H1 (cell line): ENCODE data around the gene C19orf12. TPM values are rescaled to one million over a fixed set of nuclear protein-coding genes. Genes with fewer than 3 reads are reported as not detected.

Experiments
- CTCF ChIA-PET: fragments of 300-600 bp; sonication (Branson Sonifier 250); formaldehyde crosslinking; loops from one replicate; lab custom pipeline; 2021; ENCODE audit not compliant: partially characterized antibody; lab: Charles Lee
- POLR2A ChIA-PET: fragments of 300-600 bp; sonication (Branson Sonifier 250); formaldehyde crosslinking; loops from one replicate; lab custom pipeline; 2021; ENCODE audit warnings: inconsistent platforms; ENCODE audit not compliant: partially characterized antibody; lab: Charles Lee
- DNase-seq, 2 experiments: peaks; one replicate each; pipeline versions ENCODE4 v3.0.0 to v3.0.0-alpha.2; 2010 to 2022; ENCODE audit warnings: low spot score in 2 of 2, low read depth in 1 of 2, mixed read lengths in 1 of 2
- FAIRE-seq: peaks from 2 replicates; lab custom pipeline; 2011; peaks lifted over from hg19 to GRCh38; lab: Jason Lieb, UNC
- H2AFZ ChIP-seq: 2 replicates; pipeline ENCODE4 v1.8.1; 2012; ENCODE audit warnings: low read length, inconsistent platforms
- H2AK5ac ChIP-seq: 2 replicates; pipeline ENCODE4 v1.6.1; 2013; ENCODE audit warnings: low read depth, low read length
- H2BK120ac ChIP-seq: replicated peaks from 2 replicates; pipeline ENCODE3; 2013; ENCODE audit warnings: low read depth, low read length, inconsistent platforms
- H2BK12ac ChIP-seq: 2 replicates; pipeline ENCODE4 v1.6.1; 2013; ENCODE audit warnings: low read depth, low read length
- H2BK15ac ChIP-seq: 2 replicates; pipeline ENCODE4 v1.6.1; 2013; ENCODE audit warnings: low read length
- H2BK20ac ChIP-seq: 2 replicates; pipeline ENCODE4 v1.6.1; 2013; ENCODE audit warnings: low read length
- H2BK5ac ChIP-seq: 2 replicates; pipeline ENCODE4 v1.6.1; 2013; ENCODE audit warnings: low read depth, low read length
- H3K14ac ChIP-seq: 2 replicates; pipeline ENCODE4 v1.6.1; 2013; ENCODE audit warnings: inconsistent platforms; ENCODE audit not compliant: insufficient read length
- H3K18ac ChIP-seq: 2 replicates; pipeline ENCODE4 v1.6.1; 2013; ENCODE audit warnings: low read length; ENCODE audit errors: extremely low read depth
- H3K23ac ChIP-seq: 2 replicates; pipeline ENCODE4 v1.6.1; 2013; ENCODE audit warnings: inconsistent platforms; ENCODE audit not compliant: insufficient read length
- H3K23me2 ChIP-seq: 2 replicates; pipeline ENCODE4 v1.6.1; 2013; ENCODE audit warnings: low read depth, low read length
- H3K27ac ChIP-seq: 2 replicates; pipeline ENCODE4 v1.6.1; 2011; ENCODE audit warnings: low read depth, low read length, inconsistent platforms
- H3K27me3 ChIP-seq, 4 experiments: replicated peaks in 1 of 4; 1 replicate in 1 of 4; 2 replicates in 3 of 4; pipeline versions ENCODE4 v1.6.1 to v1.8.1; 2011 to 2013; ENCODE audit warnings: low read length in 3 of 4, mild to moderate bottlenecking in 3 of 4, inconsistent platforms in 2 of 4, mixed read lengths in 2 of 4, moderate library complexity in 1 of 4; ENCODE audit not compliant: control insufficient read depth in 3 of 4, insufficient read depth in 3 of 4; ENCODE audit errors: extremely low read depth in 1 of 4
- H3K36me3 ChIP-seq, 4 experiments: 2 replicates each; pipeline versions ENCODE4 v1.6.1 to v1.8.1; 2011 to 2013; ENCODE audit warnings: mild to moderate bottlenecking in 4 of 4, low read length in 3 of 4, moderate library complexity in 2 of 4, control low read depth in 1 of 4, inconsistent platforms in 1 of 4; ENCODE audit not compliant: insufficient read depth in 4 of 4, control insufficient read depth in 2 of 4
- H3K4ac ChIP-seq: replicated peaks from 2 replicates; pipeline ENCODE3; 2013; ENCODE audit warnings: low read length, low read depth, mixed read lengths, inconsistent platforms; ENCODE audit not compliant: insufficient read length
- H3K4me1 ChIP-seq, 4 experiments: replicated peaks in 1 of 4; 1 replicate in 1 of 4; 2 replicates in 3 of 4; pipeline versions ENCODE4 v1.6.1 to v1.8.1; 2011 to 2013; ENCODE audit warnings: low read length in 3 of 4, inconsistent platforms in 2 of 4, mixed read lengths in 1 of 4; ENCODE audit not compliant: insufficient read depth in 4 of 4, control insufficient read depth in 3 of 4
- H3K4me2 ChIP-seq, 2 experiments: 2 replicates each; pipeline versions ENCODE4 v1.6.1 to v1.8.1; 2011 to 2013; ENCODE audit warnings: low read depth in 2 of 2, low read length in 2 of 2, control low read depth in 1 of 2, inconsistent platforms in 1 of 2, mild to moderate bottlenecking in 1 of 2; ENCODE audit not compliant: insufficient read depth in 1 of 2
- H3K4me3 ChIP-seq, 4 experiments: fragments of 200-600, 300-600 bp in 1 of 4; sonication (generic), shearing (Covaris generic), sonication (Bioruptor Twin) in 1 of 4; 2 replicates each; pipeline versions ENCODE4 v1.5.1 to v1.8.1; 2011 to 2016; ENCODE audit warnings: low read length in 4 of 4, low read depth in 3 of 4, control low read depth in 2 of 4, inconsistent platforms in 2 of 4, mild to moderate bottlenecking in 2 of 4, mixed read lengths in 1 of 4, moderate library complexity in 1 of 4; ENCODE audit not compliant: insufficient read depth in 2 of 4; ENCODE audit errors: extremely low read depth in 1 of 4
- H3K56ac ChIP-seq: replicated peaks from 2 replicates; pipeline ENCODE3; 2013; ENCODE audit warnings: low read depth, mild to moderate bottlenecking, mixed read lengths, low read length, inconsistent platforms; ENCODE audit not compliant: insufficient read length
- H3K79me1 ChIP-seq: 2 replicates; pipeline ENCODE4 v1.6.1; 2013; ENCODE audit warnings: low read depth, low read length, control low read depth
- H3K79me2 ChIP-seq, 2 experiments: 2 replicates each; pipeline versions ENCODE4 v1.6.1 to v1.8.1; 2012 to 2013; ENCODE audit warnings: low read length in 2 of 2, mild to moderate bottlenecking in 2 of 2, inconsistent platforms in 1 of 2; ENCODE audit not compliant: insufficient read depth in 2 of 2, control insufficient read depth in 1 of 2
- H3K9ac ChIP-seq, 4 experiments: replicated peaks in 1 of 4; 1 replicate in 1 of 4; 2 replicates in 3 of 4; pipeline versions ENCODE4 v1.6.1 to v1.8.1; 2011 to 2013; ENCODE audit warnings: low read depth in 3 of 4, low read length in 3 of 4, control low read depth in 2 of 4, mild to moderate bottlenecking in 2 of 4, moderate library complexity in 2 of 4, inconsistent platforms in 1 of 4; ENCODE audit errors: extremely low read depth in 1 of 4
- H3K9me3 ChIP-seq, 2 experiments: 2 replicates each; pipeline versions ENCODE4 v1.6.1 to v1.8.1; 2012 to 2013; ENCODE audit warnings: mild to moderate bottlenecking in 2 of 2, moderate library complexity in 2 of 2, control low read depth in 1 of 2, inconsistent platforms in 1 of 2, low read depth in 1 of 2, low read length in 1 of 2, mixed read lengths in 1 of 2; ENCODE audit not compliant: insufficient read depth in 2 of 2
- H4K20me1 ChIP-seq, 2 experiments: replicated peaks in 1 of 2; 2 replicates each; pipeline versions ENCODE3 to v1.8.1; 2011 to 2013; ENCODE audit warnings: inconsistent platforms in 2 of 2, low read length in 2 of 2, mild to moderate bottlenecking in 1 of 2; ENCODE audit not compliant: insufficient read depth in 2 of 2, control insufficient read depth in 1 of 2
- H4K5ac ChIP-seq: 2 replicates; pipeline ENCODE4 v1.6.1; 2013; ENCODE audit warnings: low read length, low read depth, mixed read lengths, inconsistent platforms; ENCODE audit not compliant: insufficient read length
- H4K8ac ChIP-seq: 2 replicates; pipeline ENCODE4 v1.8.0; 2013; ENCODE audit warnings: mild to moderate bottlenecking, moderate library complexity, low read length, inconsistent platforms; ENCODE audit not compliant: insufficient read depth; ENCODE audit errors: extremely low read depth
- H4K91ac ChIP-seq: replicated peaks from 2 replicates; pipeline ENCODE3; 2013; ENCODE audit warnings: low read length, mixed read lengths, inconsistent platforms; ENCODE audit not compliant: insufficient read length
- ASH2L ChIP-seq: fragments of 200-600, 300-600 bp; sonication (generic); IDR thresholded peaks from one replicate; pipeline ENCODE4 v1.7.1; 2017; ENCODE audit warnings: low read length
- GABPA ChIP-seq: IDR thresholded peaks from 2 replicates; pipeline ENCODE4 v1.6.1; 2011; ENCODE audit warnings: mild to moderate bottlenecking, low read length, moderate library complexity, borderline replicate concordance; ENCODE audit not compliant: insufficient read depth
- KDM1A ChIP-seq: fragments of 200-600, 300-600 bp; sonication (generic); IDR thresholded peaks from 2 replicates; pipeline ENCODE4 v1.7.1; 2016; ENCODE audit warnings: mild to moderate bottlenecking, low read length, borderline replicate concordance
- NANOG ChIP-seq: IDR thresholded peaks from 2 replicates; pipeline ENCODE4 v1.6.1; 2011; ENCODE audit warnings: low read length, low read depth, mild to moderate bottlenecking, inconsistent platforms; ENCODE audit not compliant: insufficient read depth, poor library complexity, severe bottlenecking
- RAD21 ChIP-seq, 2 experiments: IDR thresholded peaks in 1 of 2; conservative IDR thresholded peaks in 1 of 2; 2 replicates each; pipeline ENCODE4 v1.6.1; 2011; ENCODE audit warnings: low read depth in 2 of 2, low read length in 2 of 2, improper control_type of control experiment in 1 of 2, inconsistent platforms in 1 of 2, mild to moderate bottlenecking in 1 of 2, moderate library complexity in 1 of 2
- RFX5 ChIP-seq: IDR thresholded peaks from 2 replicates; pipeline ENCODE4 v1.6.1; 2011; ENCODE audit warnings: low read depth, low read length, improper control_type of control experiment, borderline replicate concordance
- SP1 ChIP-seq: IDR thresholded peaks from 2 replicates; pipeline ENCODE4 v1.6.1; 2011; ENCODE audit warnings: low read depth, low read length
- SP2 ChIP-seq: IDR thresholded peaks from 2 replicates; pipeline ENCODE4 v1.6.1; 2012; ENCODE audit warnings: mild to moderate bottlenecking, low read length, inconsistent platforms
- WGBS, 2 experiments: shearing (Covaris generic) in 1 of 2; methylation state at CpG; one replicate each; pipeline versions ENCODE4 v1.1.6 to v1.1.7; 2013 to 2015; ENCODE audit warnings: low lambda C conversion rate in 2 of 2, mixed read lengths in 2 of 2, inconsistent platforms in 1 of 2, low coverage in 1 of 2, missing lambda C conversion rate in 1 of 2; ENCODE audit not compliant: insufficient replicate concordance in 2 of 2, insufficient coverage in 1 of 2, insufficient read length in 1 of 2; ENCODE audit errors: extremely low coverage in 1 of 2, missing lambda C conversion rate in 1 of 2; 5-methylcytosine and 5-hydroxymethylcytosine counted together
- polyA plus RNA-seq, 7 experiments: library from polyadenylated mRNA; depleted of rRNA in 3 of 7; stranded (reverse) in 5 of 7; unstranded in 2 of 7; fragments of >200 nt in 5 of 7; fragments of 200-250 nt in 2 of 7; gene quantifications; 1 replicate in 5 of 7; 2 replicates in 1 of 7; 4 replicates in 1 of 7; pipeline versions ENCODE4 v1.2.1 to v1.2.3, GENCODE V29; 2011 to 2013; ENCODE audit warnings: missing spikeins in 2 of 7, mixed read lengths in 2 of 7
- total RNA-seq: library from RNA; stranded (reverse); fragmentation: NEBNext Ultra II Directional; extraction: Animal tissue kit (Norgen Biotek cat#: 25700); gene quantifications from 2 replicates; pipeline ENCODE4 v1.2.1, GENCODE V29; 2021
- TF ChIP-seq, protein P1 (sequence below): IDR thresholded peaks from 2 replicates; pipeline ENCODE4 v1.6.1; 2012; ENCODE audit warnings: low read length, inconsistent platforms
- TF ChIP-seq, protein P2 (sequence below): IDR thresholded peaks from 2 replicates; pipeline ENCODE4 v1.6.1; 2011; ENCODE audit warnings: low read length, improper control_type of control experiment
- TF ChIP-seq, protein P3 (sequence below): IDR thresholded peaks from 2 replicates; pipeline ENCODE4 v1.6.1; 2012; ENCODE audit warnings: inconsistent platforms

Gene C19orf12
- total and polyA plus RNA-seq, 2 of the 8 experiments (the other 6 are each of a cell fraction or from before 2014, with no cell fraction given): 10.7 to 11.9 TPM

DNA sequence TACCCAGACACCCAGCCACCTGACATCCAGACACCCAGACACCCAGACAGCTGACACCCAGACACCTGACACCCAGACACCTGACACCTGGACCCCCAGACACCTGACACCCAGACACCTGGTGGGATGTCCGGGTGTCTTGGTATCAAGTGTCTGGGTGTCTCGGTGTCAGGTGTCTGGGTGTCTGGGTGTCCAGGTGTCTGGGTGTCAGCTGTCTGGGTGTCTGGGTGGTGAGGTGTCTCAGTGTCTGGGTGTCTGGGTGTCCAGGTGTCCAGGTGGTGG is 18.6 kb downstream of the C19orf12 start:
- H3K9me3 ChIP-seq: no peaks in the 10 kb centered on the region
- ChIA-PET CTCF (interaction anchor here (0.6 kb wide), 1 partner anchor 75 kb away, joined by 3 read pairs; no protein-coding TSS in a partner anchor), POLR2A (no interaction called here)
- no peaks in the 10 kb centered on the region for H3K79me2 ChIP-seq
- H3K18ac ChIP-seq: no peak overlapping the region
- H3K9ac ChIP-seq: no peak overlapping the region
- no peak overlapping the region for H3K27ac ChIP-seq
- no peak overlapping the region for H2BK12ac ChIP-seq
- no peak overlapping the region for H3K14ac ChIP-seq
- no peak overlapping the region for H4K8ac ChIP-seq
- peaks cover 0 to 4% (median 0%) of the 10 kb centered on the region in 4 experiments; a peak in 2 of 7 replicates for H3K4me1 ChIP-seq
- no peak overlapping the region for H3K4ac ChIP-seq
- no peaks in the 10 kb centered on the region for H3K36me3 ChIP-seq
- no peaks in the 10 kb centered on the region for H3K27me3 ChIP-seq
- H2AFZ ChIP-seq: no peak overlapping the region
- H3K4me2 ChIP-seq: no peak overlapping the region
- peaks cover 2% of the 10 kb centered on the region; the same call in 1 of the 2 replicates for H3K23me2 ChIP-seq
- no peak overlapping the region for H2BK5ac ChIP-seq
- peaks cover 0 to 1% of the 10 kb centered on the region in 2 experiments for H4K20me1 ChIP-seq
- H2BK120ac ChIP-seq: no peak overlapping the region
- H3K23ac ChIP-seq: no peak overlapping the region
- DNase-seq (no peak), FAIRE-seq (no peak)
- H3K4me3 ChIP-seq: no peak overlapping the region
- H2AK5ac ChIP-seq: no peak overlapping the region
- no peak overlapping the region for H2BK20ac ChIP-seq
- no peak overlapping the region for H3K56ac ChIP-seq
- WGBS, 2 experiments: 55% methylated on average over 2 of the region's 2 CpGs; no CpG with 5 or more reads in 1 of the 2 experiments
- H4K5ac ChIP-seq: no peak overlapping the region
- H4K91ac ChIP-seq: no peak overlapping the region
- H2BK15ac ChIP-seq: no peak overlapping the region
- no peaks in the 10 kb centered on the region for H3K79me1 ChIP-seq
- TF ChIP-seq, protein P1, sequence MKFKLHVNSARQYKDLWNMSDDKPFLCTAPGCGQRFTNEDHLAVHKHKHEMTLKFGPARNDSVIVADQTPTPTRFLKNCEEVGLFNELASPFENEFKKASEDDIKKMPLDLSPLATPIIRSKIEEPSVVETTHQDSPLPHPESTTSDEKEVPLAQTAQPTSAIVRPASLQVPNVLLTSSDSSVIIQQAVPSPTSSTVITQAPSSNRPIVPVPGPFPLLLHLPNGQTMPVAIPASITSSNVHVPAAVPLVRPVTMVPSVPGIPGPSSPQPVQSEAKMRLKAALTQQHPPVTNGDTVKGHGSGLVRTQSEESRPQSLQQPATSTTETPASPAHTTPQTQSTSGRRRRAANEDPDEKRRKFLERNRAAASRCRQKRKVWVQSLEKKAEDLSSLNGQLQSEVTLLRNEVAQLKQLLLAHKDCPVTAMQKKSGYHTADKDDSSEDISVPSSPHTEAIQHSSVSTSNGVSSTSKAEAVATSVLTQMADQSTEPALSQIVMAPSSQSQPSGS: no peak
- TF ChIP-seq KDM1A (no peak), RAD21 (IDR thresholded peaks at IDR 0.05 in 1 of 2, conservative IDR thresholded peaks at IDR 0.05 in 1 of 2; ENCODE audit: low read depth in 2 of 2, low read length in 2 of 2) (no peak), SP2 (no peak), NANOG (no peak), GABPA (no peak), ASH2L (no peak), RFX5 (no peak), SP1 (no peak)
- TF ChIP-seq, protein P2, sequence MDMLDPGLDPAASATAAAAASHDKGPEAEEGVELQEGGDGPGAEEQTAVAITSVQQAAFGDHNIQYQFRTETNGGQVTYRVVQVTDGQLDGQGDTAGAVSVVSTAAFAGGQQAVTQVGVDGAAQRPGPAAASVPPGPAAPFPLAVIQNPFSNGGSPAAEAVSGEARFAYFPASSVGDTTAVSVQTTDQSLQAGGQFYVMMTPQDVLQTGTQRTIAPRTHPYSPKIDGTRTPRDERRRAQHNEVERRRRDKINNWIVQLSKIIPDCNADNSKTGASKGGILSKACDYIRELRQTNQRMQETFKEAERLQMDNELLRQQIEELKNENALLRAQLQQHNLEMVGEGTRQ: no peak
- TF ChIP-seq, protein P3, sequence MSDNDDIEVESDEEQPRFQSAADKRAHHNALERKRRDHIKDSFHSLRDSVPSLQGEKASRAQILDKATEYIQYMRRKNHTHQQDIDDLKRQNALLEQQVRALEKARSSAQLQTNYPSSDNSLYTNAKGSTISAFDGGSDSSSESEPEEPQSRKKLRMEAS: no peak
